PC-3 (cell line): ENCODE measurements around the gene SIL1. TPM values are rescaled to one million over a fixed set of nuclear protein-coding genes. Genes with fewer than 3 reads are reported as not detected.

Source experiments
- ATAC-seq: fragments of 200-7000 bp; cut with Tn5 transposase; 2 replicates; pipeline ENCODE4 v1.9.1; 2020; ENCODE audit warnings: mild to moderate bottlenecking, moderate library complexity
- BruUV-seq: library from RNA; stranded (reverse); fragments of 400-500 nt; replicated peaks from 2 replicates; lab custom pipeline; 2021; lab: Mats Ljungman, UMichigan
- CTCF ChIA-PET: fragments of 300-600 bp; sonication (Branson Sonifier 250); formaldehyde crosslinking; loops from one replicate; lab custom pipeline; 2022; ENCODE audit warnings: antibody characterized with exemption; lab: Charles Lee
- POLR2A ChIA-PET: fragments of 300-600 bp; sonication (Branson Sonifier 250); formaldehyde crosslinking; loops from one replicate; lab custom pipeline; 2022; ENCODE audit warnings: antibody characterized with exemption; ENCODE audit not compliant: unreplicated experiment; lab: Charles Lee
- DNase-seq: peaks from one replicate; pipeline ENCODE4 v3.0.0-alpha.2; 2015
- H2AFZ ChIP-seq: fragments of 300-600 bp; sonication (generic); 2 replicates; pipeline ENCODE4 v1.6.0; 2016; ENCODE audit warnings: antibody characterized with exemption, low read length
- H3F3A ChIP-seq: fragments of 300-600 bp; sonication (generic); one replicate; pipeline ENCODE4 v1.6.0; 2017; ENCODE audit warnings: antibody characterized with exemption, low read length, control low read depth, mild to moderate bottlenecking; ENCODE audit not compliant: unreplicated experiment
- H3K27ac ChIP-seq: fragments of 300-600 bp; sonication (generic); 2 replicates; pipeline ENCODE4 v1.5.1; 2016; ENCODE audit warnings: mild to moderate bottlenecking, low read length
- H3K27me3 ChIP-seq: fragments of 300-600 bp; sonication (generic); 2 replicates; pipeline ENCODE4 v1.6.1; 2016; ENCODE audit warnings: low read length, mixed read lengths
- H3K36me3 ChIP-seq: fragments of 300-600 bp; sonication (generic); 2 replicates; pipeline ENCODE4 v1.6.1; 2016; ENCODE audit warnings: low read depth, mixed run types, low read length, mixed read lengths
- H3K4me1 ChIP-seq: fragments of 300-600 bp; sonication (generic); 2 replicates; pipeline ENCODE4 v1.5.1; 2016; ENCODE audit warnings: low read length; ENCODE audit not compliant: insufficient read depth
- H3K4me2 ChIP-seq: fragments of 300-600 bp; sonication (generic); 2 replicates; pipeline ENCODE4 v1.6.0; 2016; ENCODE audit warnings: low read length
- H3K4me3 ChIP-seq: fragments of 300-600 bp; sonication (generic); 2 replicates; pipeline ENCODE4 v1.5.1; 2016; ENCODE audit warnings: mild to moderate bottlenecking, low read length, mixed read lengths
- H3K79me2 ChIP-seq: fragments of 300-600 bp; sonication (generic); 2 replicates; pipeline ENCODE4 v1.6.1; 2017; ENCODE audit warnings: low read length, mixed read lengths
- H3K9ac ChIP-seq: fragments of 300-600 bp; sonication (generic); 2 replicates; pipeline ENCODE4 v1.6.0; 2016; ENCODE audit warnings: mild to moderate bottlenecking, low read length
- H3K9me2 ChIP-seq: fragments of 300-600 bp; sonication (generic); replicated peaks from 2 replicates; pipeline ENCODE4 v1.6.1; 2016; ENCODE audit warnings: mixed run types, low read length, mixed read lengths
- H3K9me3 ChIP-seq: fragments of 300-600 bp; sonication (generic); 2 replicates; pipeline ENCODE4 v1.6.1; 2016; ENCODE audit warnings: low read length, mixed read lengths
- H4K20me1 ChIP-seq: fragments of 300-600 bp; sonication (generic); 2 replicates; pipeline ENCODE4 v1.6.1; 2016; ENCODE audit warnings: low read length, mixed read lengths
- CTCF ChIP-seq: fragments of 300-600 bp; sonication (generic); conservative IDR thresholded peaks from 2 replicates; pipeline ENCODE4 v1.5.1; 2017; ENCODE audit warnings: antibody characterized with exemption, low read depth, mild to moderate bottlenecking, low read length
- EZH2 ChIP-seq: fragments of 300-600 bp; sonication (generic); IDR thresholded peaks from one replicate; pipeline ENCODE4 v1.6.1; 2017; ENCODE audit warnings: antibody characterized with exemption, mild to moderate bottlenecking, low read length; ENCODE audit not compliant: unreplicated experiment
- EZH2phosphoT487 ChIP-seq: fragments of 300-600 bp; sonication (generic); IDR thresholded peaks from 2 replicates; pipeline ENCODE4 v1.6.1; 2018; ENCODE audit warnings: mild to moderate bottlenecking, antibody characterized with exemption, low read length, borderline replicate concordance
- intact Hi-C: fragments of 100-400 bp; cut with micrococcal nuclease; formaldehyde crosslinking; loops from 2 replicates; pipeline ENCODE4 v1.9.0; 2023
- total RNA-seq: library from RNA; depleted of rRNA; stranded (reverse); fragments of >200 nt; gene quantifications from 2 replicates; pipeline ENCODE4 v1.2.3, GENCODE V29; 2014

SIL1 gene
- total RNA-seq, 1 experiment from 2014 or later = 7.9 TPM

GRCh38 chr5:139155333-139155732 is 42.8 kb downstream of the SIL1 start:
- DNase-seq = no peak
- Histone ChIP-seq H3K4me1 (no peaks in the 10 kb centered on the region), H2AFZ (no peak overlapping the region), H3K27ac (no peak overlapping the region), H3K27me3 (no peaks in the 10 kb centered on the region), H3F3A (no peaks in the 10 kb centered on the region), H3K36me3 (no peaks in the 10 kb centered on the region), H3K9me3 (no peaks in the 10 kb centered on the region), H4K20me1 (no peaks in the 10 kb centered on the region), H3K79me2 (no peaks in the 10 kb centered on the region), H3K4me3 (no peak overlapping the region), H3K9ac (no peak overlapping the region), H3K9me2 (no peaks in the 10 kb centered on the region), H3K4me2 (no peak overlapping the region)
- ATAC-seq = no peak
- POLR2A ChIA-PET = no interaction called here
- BruUV-seq = no TSS peak
- TF ChIP-seq EZH2phosphoT487 = no peak
- TF ChIP-seq CTCF = no peak
- no peak for TF ChIP-seq EZH2
- CTCF ChIA-PET = no interaction called here
- intact Hi-C loops = no loop called here

- POLR2A ChIA-PET = no interaction called here
- Histone ChIP-seq H3K4me2 (no peak overlapping the region), H3K4me1 (peaks cover 12% of the 10 kb centered on the region), H3K27ac (no peak overlapping the region), H3K36me3 (no peaks in the 10 kb centered on the region), H3K9ac (no peak overlapping the region), H3K9me2 (no peaks in the 10 kb centered on the region), H3F3A (no peaks in the 10 kb centered on the region), H3K27me3 (no peaks in the 10 kb centered on the region), H3K9me3 (no peaks in the 10 kb centered on the region), H2AFZ (no peak overlapping the region), H3K4me3 (no peak overlapping the region), H4K20me1 (0 out of 2 replicates have a peak, but pooled peaks cover 3% of the 10 kb centered on the region), H3K79me2 (no peaks in the 10 kb centered on the region)
- no peak for ATAC-seq
- CTCF ChIA-PET = no interaction called here
- intact Hi-C loops = no loop called here
- DNase-seq = no peak
- no TSS peak for BruUV-seq
- TF ChIP-seq EZH2 (no peak), EZH2phosphoT487 (no peak), CTCF (no peak)
These were observed 46.3 kb downstream of the SIL1 start for GRCh38 chr5:139151902-139152301.

- CTCF ChIA-PET = no interaction called here
- no peaks in the 10 kb centered on the region for H3K36me3 ChIP-seq
These were observed 47.7 kb downstream of the SIL1 start for GRCh38 chr5:139150367-139150999.

More at GRCh38 chr5:139150367-139150999, 47.7 kb downstream of the SIL1 start:
- intact Hi-C loops = no loop called here
- Histone ChIP-seq H3K79me2 (no peaks in the 10 kb centered on the region), H3K4me1 (peaks cover 12% of the 10 kb centered on the region), H3K4me3 (no peak overlapping the region), H3K4me2 (no peak overlapping the region), H3K27me3 (no peaks in the 10 kb centered on the region), H3K27ac (no peak overlapping the region), H3K9ac (no peak overlapping the region), H3F3A (no peaks in the 10 kb centered on the region), H3K9me2 (no peaks in the 10 kb centered on the region), H3K9me3 (no peaks in the 10 kb centered on the region), H2AFZ (no peak overlapping the region), H4K20me1 (0 out of 2 replicates have a peak, but pooled peaks cover 3% of the 10 kb centered on the region)
- POLR2A ChIA-PET = no interaction called here
- BruUV-seq = no TSS peak
- ATAC-seq (no peak), DNase-seq (no peak)
- TF ChIP-seq EZH2 = no peak
- no peak for TF ChIP-seq EZH2phosphoT487
- TF ChIP-seq CTCF = no peak
